ENCODE results near the gene MARK1. TPM values are rescaled to one million over a fixed set of nuclear protein-coding genes. Genes with fewer than 3 reads are reported as not detected.

MARK1 gene
- total RNA-seq, 1 experiment from 2014 or later = 17.8 TPM

GRCh38 chr1:220697326-220697725 lies 169.4 kb downstream of the MARK1 start:
- H3K9me3 Mint-ChIP-seq = no peaks in the 10 kb centered on the region
- H3K4me3 Mint-ChIP-seq = no peak overlapping the region
- H3K27me3 ChIP-seq (ENCODE audit: insufficient read depth, low read length) = no peaks in the 10 kb centered on the region

More at GRCh38 chr1:220697326-220697725, 169.4 kb downstream of the MARK1 start:
- Histone ChIP-seq H4K8ac (replicated peaks; ENCODE audit: insufficient read length, low read depth, low read length) (no peak overlapping the region), H3K56ac (ENCODE audit: insufficient read length, low read depth, low read length) (no peak overlapping the region), H2BK20ac (ENCODE audit: low read depth, low read length, poor library complexity, severe bottlenecking) (no peak overlapping the region), H3T11ph (ENCODE audit: low read length) (no peak overlapping the region), H3K23ac (ENCODE audit: insufficient read length, low read depth, low read length) (no peak overlapping the region), H3K4me2 (ENCODE audit: insufficient read depth, insufficient read length, low read length) (no peak overlapping the region), H3K14ac (ENCODE audit: insufficient read depth, low read length) (no peak overlapping the region), H2BK120ac (ENCODE audit: low read depth, low read length, poor library complexity, severe bottlenecking) (no peak overlapping the region), H2BK5ac (ENCODE audit: insufficient read length, low read length) (no peak overlapping the region), H3K9me3 (ENCODE audit: control insufficient read depth, low read depth, low read length) (no peaks in the 10 kb centered on the region), H3K4ac (ENCODE audit: low read depth, low read length) (no peak overlapping the region), H3K79me1 (ENCODE audit: insufficient read depth, low read depth, low read length, poor library complexity, severe bottlenecking) (no peaks in the 10 kb centered on the region), H4K5ac (ENCODE audit: insufficient read length, low read depth, low read length) (no peak overlapping the region), H2AFZ (ENCODE audit: low read length) (no peak overlapping the region), H4K91ac (ENCODE audit: insufficient read length, low read depth, low read length) (no peak overlapping the region), H3K27ac (ENCODE audit: insufficient read length, low read depth, low read length) (no peak overlapping the region), H3K79me2 (ENCODE audit: insufficient read depth, low read length) (no peaks in the 10 kb centered on the region), H3K9ac (ENCODE audit: extremely low read depth, insufficient read length, low read length) (no peak overlapping the region), H2AK5ac (ENCODE audit: insufficient read length, low read length) (no peak overlapping the region), H3K23me2 (ENCODE audit: insufficient read length, low read depth, low read length, poor library complexity, severe bottlenecking) (no peaks in the 10 kb centered on the region), H2BK15ac (ENCODE audit: low read depth, low read length) (no peak overlapping the region), H3K18ac (ENCODE audit: insufficient read length, low read depth, low read length) (no peak overlapping the region), H2BK12ac (ENCODE audit: insufficient read length, low read depth, low read length) (no peak overlapping the region), H3K4me1 (ENCODE audit: insufficient read depth, low read length) (no peaks in the 10 kb centered on the region), H4K20me1 (ENCODE audit: control insufficient read depth, insufficient read depth, insufficient read length) (no peaks in the 10 kb centered on the region)
- DNase-seq = no peak
- TF ChIP-seq CTCF (conservative IDR thresholded peaks at IDR 0.05) = no peak
- Mint-ChIP-seq H3K4me1 (peaks cover 10 to 11% of the 10 kb centered on the region in 2 experiments), H3K27ac (no peak overlapping the region), H3K27me3 (ENCODE audit: low read depth) (peaks cover 13% of the 10 kb centered on the region), H3K36me3 (ENCODE audit: insufficient read depth in 1 of 3, low read depth in 3 of 3) (peaks cover 0 to 3% (median 0%) of the 10 kb centered on the region in 3 experiments; a peak in 2 of 7 replicates)
- no CpG with 5 or more reads among the region's 6 CpGs for WGBS (ENCODE audit: extremely low coverage, insufficient read length, low lambda C conversion rate)
